Neural crest cell (in vitro differentiated cells): Measurements from ENCODE around the gene COL17A1. TPM values are rescaled to one million over a fixed set of nuclear protein-coding genes. Genes with fewer than 3 reads are reported as not detected.

Experiments used
- DNase-seq: peaks from one replicate; pipeline ENCODE4 v3.0.0; 2021; ENCODE audit warnings: low read depth, mixed read lengths, low spot score
- H3K27ac Mint-ChIP-seq: one replicate; pipeline ENCODE4 v1.8.0; 2021; ENCODE audit warnings: mild to moderate bottlenecking, mixed read lengths; ENCODE audit not compliant: unreplicated experiment
- H3K27me3 Mint-ChIP-seq: 2 replicates; pipeline ENCODE4 v1.8.0; 2021; ENCODE audit warnings: low read depth, mild to moderate bottlenecking, mixed read lengths
- H3K36me3 Mint-ChIP-seq: 2 replicates; pipeline ENCODE4 v1.8.0; 2021; ENCODE audit warnings: low read depth, mild to moderate bottlenecking, mixed read lengths
- H3K4me1 Mint-ChIP-seq: 2 replicates; pipeline ENCODE4 v1.8.0; 2021; ENCODE audit warnings: mixed read lengths
- H3K4me3 Mint-ChIP-seq: one replicate; pipeline ENCODE4 v1.8.0; 2021; ENCODE audit warnings: mild to moderate bottlenecking, mixed read lengths
- H3K9me3 Mint-ChIP-seq: 2 replicates; pipeline ENCODE4 v1.8.0; 2021; ENCODE audit warnings: mixed read lengths
- total RNA-seq: library from RNA; stranded (reverse); gene quantifications from 2 replicates; pipeline ENCODE4 v1.2.1, GENCODE V29; 2021
- TF ChIP-seq, protein P1 (sequence below): fragments of 200-600 bp; sonication (generic); conservative IDR thresholded peaks from 2 replicates; pipeline ENCODE4 v1.5.0; 2021; ENCODE audit warnings: antibody characterized with exemption, mild to moderate bottlenecking

The COL17A1 gene
- total RNA-seq, 1 donor from 2014 or later: not detected

DNA sequence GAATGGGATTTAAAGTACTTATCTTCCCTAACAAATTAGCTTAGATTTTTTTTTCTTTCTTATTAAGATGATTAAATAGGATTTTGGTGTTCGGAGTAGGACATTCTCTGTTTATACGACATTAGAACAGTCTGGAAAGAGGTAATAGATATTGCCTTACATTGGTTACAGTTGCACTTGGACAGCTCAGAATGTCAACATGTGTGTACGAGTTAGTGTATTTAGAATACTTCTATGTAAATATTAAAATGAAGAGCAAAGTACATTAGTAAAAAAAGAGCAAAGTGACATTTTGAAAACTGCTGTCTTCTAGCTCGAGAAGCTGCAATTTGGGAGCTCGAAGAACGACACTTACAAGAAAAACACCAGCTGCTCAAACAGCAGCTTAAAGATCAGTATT is 67.2 kb downstream of the COL17A1 start:
- no peak for DNase-seq
- Mint-ChIP-seq H3K36me3 (peaks cover 10% of the 10 kb centered on the region), H3K4me1 (no peaks in the 10 kb centered on the region), H3K9me3 (no peaks in the 10 kb centered on the region), H3K27me3 (no peaks in the 10 kb centered on the region), H3K27ac (no peak overlapping the region), H3K4me3 (no peak overlapping the region)
- TF ChIP-seq, protein P1, sequence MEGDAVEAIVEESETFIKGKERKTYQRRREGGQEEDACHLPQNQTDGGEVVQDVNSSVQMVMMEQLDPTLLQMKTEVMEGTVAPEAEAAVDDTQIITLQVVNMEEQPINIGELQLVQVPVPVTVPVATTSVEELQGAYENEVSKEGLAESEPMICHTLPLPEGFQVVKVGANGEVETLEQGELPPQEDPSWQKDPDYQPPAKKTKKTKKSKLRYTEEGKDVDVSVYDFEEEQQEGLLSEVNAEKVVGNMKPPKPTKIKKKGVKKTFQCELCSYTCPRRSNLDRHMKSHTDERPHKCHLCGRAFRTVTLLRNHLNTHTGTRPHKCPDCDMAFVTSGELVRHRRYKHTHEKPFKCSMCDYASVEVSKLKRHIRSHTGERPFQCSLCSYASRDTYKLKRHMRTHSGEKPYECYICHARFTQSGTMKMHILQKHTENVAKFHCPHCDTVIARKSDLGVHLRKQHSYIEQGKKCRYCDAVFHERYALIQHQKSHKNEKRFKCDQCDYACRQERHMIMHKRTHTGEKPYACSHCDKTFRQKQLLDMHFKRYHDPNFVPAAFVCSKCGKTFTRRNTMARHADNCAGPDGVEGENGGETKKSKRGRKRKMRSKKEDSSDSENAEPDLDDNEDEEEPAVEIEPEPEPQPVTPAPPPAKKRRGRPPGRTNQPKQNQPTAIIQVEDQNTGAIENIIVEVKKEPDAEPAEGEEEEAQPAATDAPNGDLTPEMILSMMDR: no peak

DNA sequence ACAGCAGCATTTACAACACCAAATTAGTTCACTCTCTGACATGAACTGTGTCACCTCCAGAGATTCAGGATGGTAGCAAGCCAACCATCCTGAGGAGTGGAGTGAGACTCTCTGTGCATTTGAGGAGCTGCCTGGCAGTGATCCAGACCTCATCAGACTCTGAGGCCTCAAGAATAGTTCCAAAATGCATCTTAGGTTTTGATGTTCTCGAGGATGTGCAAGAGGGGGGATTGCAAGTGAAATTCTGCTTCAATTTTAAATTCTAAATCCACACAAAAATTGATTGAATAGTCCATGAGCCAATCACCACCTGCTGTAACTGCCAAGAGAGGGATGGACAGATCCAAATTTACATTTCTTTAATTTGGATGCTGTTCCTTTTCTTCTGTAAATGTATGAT is 69.0 kb downstream of the COL17A1 start:
- H3K27ac Mint-ChIP-seq: no peak overlapping the region
- no peaks in the 10 kb centered on the region for H3K27me3 Mint-ChIP-seq
- H3K36me3 Mint-ChIP-seq: peaks cover 3% of the 10 kb centered on the region
- H3K4me3 Mint-ChIP-seq: no peak overlapping the region
- TF ChIP-seq, protein P1: no peak
- no peaks in the 10 kb centered on the region for H3K4me1 Mint-ChIP-seq
- no peak for DNase-seq
- H3K9me3 Mint-ChIP-seq: no peaks in the 10 kb centered on the region

DNA sequence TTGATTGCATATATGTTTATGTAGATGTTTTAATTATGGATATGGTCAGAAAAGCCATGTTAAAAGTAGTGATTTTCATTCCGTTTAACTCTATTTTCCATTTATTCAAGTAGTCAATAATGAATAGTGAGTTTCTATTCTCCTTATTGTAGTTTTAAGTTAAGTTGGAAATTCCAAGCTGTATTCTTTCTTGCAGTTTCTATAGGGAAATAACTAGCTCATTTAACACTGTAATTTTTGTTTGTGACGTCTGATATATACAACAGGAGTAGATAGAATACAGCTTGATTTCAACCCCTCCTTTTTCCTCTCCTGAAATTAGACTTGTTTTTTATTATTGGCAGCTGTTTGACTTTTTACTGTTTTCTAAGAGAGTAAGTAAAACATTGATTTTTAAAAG is 71.5 kb downstream of the COL17A1 start:
- Mint-ChIP-seq H3K4me3 (no peak overlapping the region), H3K4me1 (no peaks in the 10 kb centered on the region), H3K27me3 (no peaks in the 10 kb centered on the region), H3K36me3 (no peaks in the 10 kb centered on the region), H3K27ac (no peak overlapping the region), H3K9me3 (no peaks in the 10 kb centered on the region)
- DNase-seq: no peak
- TF ChIP-seq, protein P1: no peak

DNA sequence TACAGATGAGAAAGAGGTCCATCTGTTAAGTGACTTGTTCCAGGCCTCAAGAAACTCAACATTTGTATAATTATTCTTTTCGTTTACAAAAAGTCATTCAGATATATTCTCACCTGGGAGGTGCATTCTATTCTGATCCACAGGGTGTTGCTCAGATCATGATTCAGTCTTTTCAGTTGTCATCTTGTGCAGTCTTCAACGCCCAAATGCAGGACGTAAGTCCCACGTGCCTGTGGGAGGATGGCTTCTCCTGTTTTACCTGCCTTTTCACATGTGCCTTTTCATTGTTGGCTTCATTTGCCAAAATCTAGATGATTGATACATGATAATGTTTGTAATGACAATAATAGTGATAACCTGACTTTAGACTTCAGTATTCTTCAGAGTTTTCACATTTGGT is 72.2 kb downstream of the COL17A1 start:
- H3K4me3 Mint-ChIP-seq: no peak overlapping the region
- H3K27me3 Mint-ChIP-seq: no peaks in the 10 kb centered on the region
- H3K4me1 Mint-ChIP-seq: no peaks in the 10 kb centered on the region
- H3K9me3 Mint-ChIP-seq: no peaks in the 10 kb centered on the region
- TF ChIP-seq, protein P1: no peak
- no peaks in the 10 kb centered on the region for H3K36me3 Mint-ChIP-seq
- H3K27ac Mint-ChIP-seq: no peak overlapping the region
- no peak for DNase-seq

DNA sequence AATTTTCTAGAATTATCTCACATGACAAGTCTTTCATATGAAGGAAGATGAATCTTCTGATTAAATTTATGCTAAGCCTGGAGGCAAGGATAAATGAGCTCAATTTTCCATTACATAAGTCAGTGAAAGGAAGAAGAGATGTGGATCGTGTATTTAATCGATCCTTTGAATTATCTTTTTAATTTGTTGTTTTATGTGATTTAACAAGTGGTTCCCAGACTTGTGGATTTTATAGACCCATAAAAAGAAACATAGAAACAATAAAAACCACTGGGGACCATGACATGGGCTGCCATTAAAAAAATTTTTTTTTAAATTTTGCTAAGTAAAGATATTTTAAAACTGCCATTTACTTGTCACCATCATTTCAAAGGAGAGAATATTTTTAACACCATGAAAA is 73.8 kb downstream of the COL17A1 start:
- H3K27ac Mint-ChIP-seq: no peak overlapping the region
- H3K9me3 Mint-ChIP-seq: no peaks in the 10 kb centered on the region
- TF ChIP-seq, protein P1: no peak

More for the DNA sequence above, 73.8 kb downstream of the COL17A1 start:
- H3K4me3 Mint-ChIP-seq: no peak overlapping the region
- H3K27me3 Mint-ChIP-seq: no peaks in the 10 kb centered on the region
- DNase-seq: no peak
- H3K36me3 Mint-ChIP-seq: no peaks in the 10 kb centered on the region
- H3K4me1 Mint-ChIP-seq: no peaks in the 10 kb centered on the region
